GM21528 (cell line): Measurements from ENCODE around the gene ACSL1.
"Not testable (repeated sequence)": the region's sequence is repeated elsewhere in the genome, so short reads cannot be mapped to it uniquely, and the experiment has no call there.

ENCODE experiments used
- ATAC-seq: cut with Tn5 transposase; IDR thresholded peaks from one replicate; pipeline ENCODE4 v1.9.1; 2021; ENCODE audit warnings: mild to moderate bottlenecking, moderate library complexity; ENCODE audit not compliant: unreplicated experiment, low FRiP score

ACSL1 gene

DNA sequence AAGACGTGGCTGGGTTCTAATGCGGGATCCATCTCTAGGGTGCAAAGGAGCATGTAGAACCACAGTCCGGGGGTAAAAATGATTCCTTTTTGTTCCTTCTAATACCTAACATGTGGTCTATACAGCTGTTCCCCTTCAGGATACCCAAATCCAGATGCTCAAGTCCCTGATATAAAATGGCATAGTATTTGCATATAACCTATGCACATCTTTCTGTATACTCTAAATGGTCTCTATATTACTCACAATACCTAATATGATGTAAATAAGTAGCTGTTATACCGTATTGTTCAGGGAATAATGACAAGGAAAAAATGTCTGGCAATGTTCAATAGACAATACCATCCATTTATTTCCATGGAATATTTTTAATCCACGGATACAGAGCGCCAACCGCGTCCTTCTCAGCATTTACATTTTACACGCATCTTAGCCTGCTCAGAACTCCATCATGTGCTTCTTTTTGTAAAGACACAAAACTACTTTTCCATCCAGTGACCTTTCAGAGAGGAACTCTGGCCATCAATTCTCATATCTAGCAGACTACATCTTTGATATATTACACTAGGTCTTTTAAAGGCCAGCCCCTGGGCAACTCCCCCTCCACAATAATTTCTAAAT is 31.9 kb downstream of the ACSL1 start:
- ATAC-seq: no peak

- ATAC-seq: no peak
Observed at GRCh38 chr4:184792950-184793555, 32.7 kb downstream of the ACSL1 start.

- ATAC-seq: no peak
Observed at GRCh38 chr4:184792334-184792733, 33.4 kb downstream of the ACSL1 start.

GRCh38 chr4:184790826-184791225 is 34.9 kb downstream of the ACSL1 start:
- no peak for ATAC-seq

GRCh38 chr4:184787766-184788503 is 37.8 kb downstream of the ACSL1 start:
- no peak for ATAC-seq

GRCh38 chr4:184785813-184786212 is 40.0 kb downstream of the ACSL1 start:
- ATAC-seq: no peak

DNA sequence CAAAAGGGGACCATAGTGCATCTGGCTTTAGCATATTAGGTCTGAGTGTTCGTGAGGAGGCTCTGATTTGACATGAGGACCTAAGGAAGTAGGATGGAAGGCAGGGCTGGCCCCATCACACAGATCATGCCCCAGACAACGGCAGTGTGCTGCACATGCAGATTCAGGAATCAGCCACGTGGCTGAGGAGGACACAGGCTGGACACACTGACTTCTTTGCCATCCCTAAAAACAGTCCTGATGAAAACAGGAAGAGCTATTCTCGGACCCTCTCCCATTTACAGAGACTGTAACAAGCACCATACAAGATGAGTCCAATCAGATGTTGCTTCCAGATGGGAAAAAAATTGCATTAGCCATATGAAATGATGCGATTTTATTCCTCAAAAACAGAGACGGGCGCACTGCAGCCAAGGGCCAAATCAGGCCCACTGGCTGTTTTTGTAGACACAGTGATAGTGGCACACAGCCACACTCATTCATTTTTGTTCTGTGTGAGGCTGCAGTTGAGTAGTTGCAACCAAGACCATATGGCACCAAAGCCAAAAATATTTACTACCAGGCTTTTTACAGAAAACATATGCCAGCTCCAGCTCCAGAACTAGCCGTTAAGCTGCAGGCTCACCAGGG is 41.0 kb downstream of the ACSL1 start:
- no peak for ATAC-seq

DNA sequence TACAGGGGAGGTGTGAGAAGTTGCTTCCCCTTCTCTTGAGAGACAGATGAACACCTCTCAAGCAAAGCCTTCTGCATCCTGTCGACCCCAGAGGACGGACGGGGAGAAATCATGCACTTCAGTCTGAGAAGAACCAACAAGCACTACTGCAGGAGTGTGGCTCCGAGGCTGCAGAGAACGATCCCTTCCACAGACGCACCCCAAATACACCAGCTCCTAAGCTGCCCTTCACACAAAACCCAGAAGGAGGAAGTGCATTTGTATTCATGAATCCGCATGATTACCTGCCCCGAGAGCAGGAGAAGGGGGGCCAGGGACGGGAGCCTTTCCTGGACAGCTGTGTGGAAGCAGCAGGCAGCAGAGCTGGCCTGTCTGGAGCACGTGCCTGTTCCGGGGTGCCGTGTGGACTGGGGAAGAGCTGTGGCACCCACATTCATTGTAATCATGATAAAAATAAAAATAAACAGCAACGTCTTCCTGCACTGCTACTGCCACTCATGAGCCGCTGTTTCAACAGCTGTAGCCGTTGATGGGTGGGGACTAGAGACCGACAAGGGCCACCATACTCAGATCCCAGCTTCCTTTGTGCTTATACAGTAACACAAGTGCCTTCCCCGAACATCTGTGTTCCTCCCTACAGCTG is 42.9 kb downstream of the ACSL1 start:
- ATAC-seq: no peak

GRCh38 chr4:184779160-184779559 is 46.6 kb downstream of the ACSL1 start:
- ATAC-seq: not testable (repeated sequence)

DNA sequence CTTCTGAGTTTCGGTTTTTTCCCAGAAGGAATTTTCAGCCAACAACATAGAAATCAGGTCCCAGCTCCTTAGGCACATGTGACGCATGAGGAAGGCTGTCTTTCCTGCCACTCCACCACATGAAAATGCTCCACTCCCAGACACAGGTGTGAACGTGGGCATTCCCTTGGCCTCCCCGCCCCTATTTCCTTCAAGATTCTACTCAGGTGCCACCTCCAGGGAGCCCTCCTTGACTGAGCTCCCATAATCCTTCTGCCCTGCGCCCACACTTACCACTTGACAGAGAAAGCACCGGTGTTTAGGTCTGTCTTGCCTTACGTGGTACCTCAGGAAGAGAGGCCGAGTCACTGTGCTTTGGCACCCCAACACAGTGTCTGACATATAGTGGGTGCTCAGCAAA is 47.4 kb downstream of the ACSL1 start:
- ATAC-seq: no peak

GRCh38 chr4:184776821-184777220 is 48.9 kb downstream of the ACSL1 start:
- ATAC-seq: no peak

DNA sequence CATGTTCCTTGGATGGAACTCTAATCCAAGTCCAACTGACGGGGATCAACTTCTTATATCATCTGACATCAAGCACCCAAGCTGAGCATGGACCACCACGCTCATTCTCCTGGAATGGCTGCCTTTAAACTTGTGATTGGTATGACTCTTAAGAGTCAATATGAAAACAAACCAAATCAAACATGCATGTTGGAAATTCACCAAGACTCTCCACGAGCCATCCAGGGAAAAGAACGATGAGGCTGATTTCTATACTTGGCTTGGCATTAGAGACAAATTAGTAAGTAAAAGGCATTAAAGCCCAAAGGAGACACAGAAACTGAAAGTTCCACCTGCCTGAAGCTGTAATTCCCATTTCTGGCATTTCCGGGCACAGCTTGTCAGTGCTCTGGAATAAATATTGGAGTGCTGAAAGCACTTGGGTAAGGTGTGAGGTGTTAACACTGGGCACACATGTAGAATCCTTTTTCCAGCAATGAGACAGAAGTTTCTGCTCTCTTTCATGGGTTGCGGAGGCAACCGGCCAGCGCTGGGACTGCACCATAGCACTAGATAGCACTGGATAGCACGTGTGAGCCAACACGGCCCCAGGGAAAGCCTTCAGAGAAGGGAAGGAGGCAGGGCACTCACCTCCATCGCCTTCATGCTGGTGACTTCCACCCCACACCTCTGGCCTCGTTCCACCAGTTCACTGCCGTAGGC is 49.8 kb downstream of the ACSL1 start:
- ATAC-seq: no peak

DNA sequence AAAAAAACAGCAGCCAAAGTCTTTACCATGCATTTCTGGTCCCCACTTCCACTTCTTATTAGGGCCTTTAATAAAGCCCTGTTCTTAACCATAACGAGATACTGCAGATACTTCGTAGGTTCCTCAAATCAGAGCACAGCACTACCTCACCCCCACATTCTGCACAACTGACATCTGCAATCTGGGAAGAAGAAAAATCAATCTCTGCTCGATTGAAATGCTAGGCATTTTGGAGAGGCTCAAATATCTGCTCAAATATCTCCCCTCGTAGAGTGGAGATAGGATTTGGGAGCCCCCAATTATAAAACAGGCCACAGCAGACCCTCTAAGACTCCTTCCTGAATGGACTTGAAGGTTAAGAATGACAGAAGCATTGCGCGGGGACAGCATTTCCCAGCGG is 51.6 kb downstream of the ACSL1 start:
- ATAC-seq: no peak

- ATAC-seq: no peak
Observed at GRCh38 chr4:184771416-184771815, 54.4 kb downstream of the ACSL1 start.

DNA sequence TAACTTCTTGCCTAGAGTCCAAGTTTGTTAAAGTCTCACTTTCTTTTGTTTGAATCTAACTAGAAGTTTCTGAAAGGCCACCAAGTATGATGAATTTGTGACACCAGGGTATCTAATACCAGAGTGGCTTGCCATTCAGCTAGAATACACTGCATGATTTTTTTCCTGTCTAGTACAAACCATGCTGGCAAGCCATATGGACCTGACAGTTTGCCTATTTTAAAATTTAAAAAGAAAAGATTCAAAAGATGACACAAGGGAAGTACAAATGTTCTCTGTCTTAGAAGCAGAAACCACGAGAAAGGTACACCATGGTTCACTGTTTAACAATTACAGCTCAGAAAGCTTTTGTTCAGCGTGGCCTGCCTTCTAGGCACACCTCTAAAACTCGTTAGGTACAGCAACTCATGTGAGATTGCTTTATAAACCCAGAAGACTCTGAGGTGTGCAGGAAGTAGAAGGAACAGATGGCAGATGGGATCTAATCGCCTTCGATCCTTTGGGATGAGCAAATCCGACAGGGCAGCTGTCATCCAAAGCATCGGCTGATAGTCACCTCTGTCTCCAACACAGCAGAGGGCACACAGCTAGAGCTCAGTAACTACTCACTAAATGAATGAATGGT is 56.5 kb downstream of the ACSL1 start:
- no peak for ATAC-seq

- ATAC-seq: no peak
Observed at GRCh38 chr4:184768296-184768695, 57.5 kb downstream of the ACSL1 start.

DNA sequence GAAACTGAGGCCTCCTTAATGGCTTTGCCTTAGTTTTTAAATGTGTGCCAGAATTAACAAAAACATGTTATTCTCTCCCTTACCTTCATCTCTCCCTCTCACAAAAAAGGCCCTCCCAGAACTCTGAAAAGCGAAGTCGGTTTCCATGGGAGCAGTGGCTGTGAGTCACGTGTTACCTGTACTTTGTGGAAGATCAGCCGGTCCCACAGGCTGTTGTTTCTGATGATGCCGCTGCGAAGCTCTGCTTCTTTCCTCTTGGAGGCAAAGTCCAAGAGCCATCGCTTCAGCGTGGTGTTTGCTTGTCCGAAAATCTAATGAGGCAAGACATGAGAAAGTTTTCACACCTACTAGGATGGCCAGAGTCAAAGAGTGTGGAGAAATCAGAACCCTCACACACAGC is 59.3 kb downstream of the ACSL1 start:
- no peak for ATAC-seq

- no peak for ATAC-seq
Observed at GRCh38 chr4:184765473-184766340, 60.1 kb downstream of the ACSL1 start.

GRCh38 chr4:184764601-184765000 is 61.2 kb downstream of the ACSL1 start:
- no peak for ATAC-seq
